HL-60 (cell line): Measurements from ENCODE around the gene SPATA17.

ENCODE experiments used
- CTCF ChIP-seq: IDR thresholded peaks from one replicate; pipeline ENCODE4 v1.5.1; 2011; ENCODE audit warnings: low read length, control low read depth, inconsistent platforms; ENCODE audit not compliant: insufficient read depth
- POLR2AphosphoS5 ChIP-seq: IDR thresholded peaks from 2 replicates; pipeline ENCODE4 v1.6.1; 2012; ENCODE audit warnings: low read depth
- REST ChIP-seq: IDR thresholded peaks from 2 replicates; pipeline ENCODE4 v1.6.1; 2012; ENCODE audit warnings: low read depth; ENCODE audit not compliant: insufficient replicate concordance
- SPI1 ChIP-seq: IDR thresholded peaks from 2 replicates; pipeline ENCODE4 v1.6.1; 2012; ENCODE audit warnings: low read depth, mild to moderate bottlenecking, borderline replicate concordance

- TF ChIP-seq REST, result no peak
- no peak for TF ChIP-seq CTCF
- TF ChIP-seq POLR2AphosphoS5, result no peak
- no peak for TF ChIP-seq SPI1
Observed at GRCh38 chr1:217875229-217875628, 244.1 kb downstream of the SPATA17 start.
